NCI-H2227 treated with DMSO at 0.1 percent for 48 hours (cell line): ENCODE results near the gene ADCY1.

Experiments used
- DNase-seq: peaks from one replicate; lab custom pipeline; 2025; lab: John Stamatoyannopoulos, UW

Gene ADCY1

DNA sequence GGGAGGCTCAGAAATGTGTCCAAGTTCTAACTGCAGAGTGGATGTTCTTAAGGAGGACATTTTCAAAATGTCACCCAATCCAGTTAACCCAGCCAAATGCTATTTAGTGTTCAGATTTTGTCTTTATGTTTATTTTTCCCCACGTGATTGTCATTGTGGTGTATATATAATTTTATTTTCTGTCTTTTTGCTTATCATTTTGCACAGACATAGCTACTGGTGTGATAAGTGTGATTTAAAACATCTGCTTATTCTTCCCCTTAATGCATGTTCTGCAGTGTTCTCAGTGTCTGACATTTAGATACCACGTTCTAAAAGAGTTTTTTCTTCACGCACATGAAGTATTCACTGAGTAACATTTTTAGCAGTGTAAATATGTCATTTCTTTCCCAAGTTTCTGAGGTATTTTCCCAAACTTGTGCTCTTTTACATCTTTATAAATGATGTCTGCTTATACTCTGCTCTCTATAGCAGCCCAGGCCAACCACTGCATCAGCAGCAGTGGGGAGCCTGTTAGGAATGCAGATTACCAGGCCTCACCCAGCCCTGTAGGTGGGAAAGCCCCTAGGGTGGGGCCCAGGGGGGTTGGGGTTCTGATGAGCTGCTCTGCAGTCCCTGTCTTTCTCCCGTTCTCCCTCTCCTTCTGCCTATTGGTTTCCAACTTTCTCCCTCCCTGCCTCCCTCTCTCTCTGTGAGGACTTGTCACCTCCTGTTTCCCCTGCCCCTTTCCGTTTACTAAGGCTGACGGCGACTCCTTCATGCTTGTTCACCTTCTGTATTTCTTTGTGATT, 20.8 kb downstream of the ADCY1 start:
- DNase-seq: no peak

DNA sequence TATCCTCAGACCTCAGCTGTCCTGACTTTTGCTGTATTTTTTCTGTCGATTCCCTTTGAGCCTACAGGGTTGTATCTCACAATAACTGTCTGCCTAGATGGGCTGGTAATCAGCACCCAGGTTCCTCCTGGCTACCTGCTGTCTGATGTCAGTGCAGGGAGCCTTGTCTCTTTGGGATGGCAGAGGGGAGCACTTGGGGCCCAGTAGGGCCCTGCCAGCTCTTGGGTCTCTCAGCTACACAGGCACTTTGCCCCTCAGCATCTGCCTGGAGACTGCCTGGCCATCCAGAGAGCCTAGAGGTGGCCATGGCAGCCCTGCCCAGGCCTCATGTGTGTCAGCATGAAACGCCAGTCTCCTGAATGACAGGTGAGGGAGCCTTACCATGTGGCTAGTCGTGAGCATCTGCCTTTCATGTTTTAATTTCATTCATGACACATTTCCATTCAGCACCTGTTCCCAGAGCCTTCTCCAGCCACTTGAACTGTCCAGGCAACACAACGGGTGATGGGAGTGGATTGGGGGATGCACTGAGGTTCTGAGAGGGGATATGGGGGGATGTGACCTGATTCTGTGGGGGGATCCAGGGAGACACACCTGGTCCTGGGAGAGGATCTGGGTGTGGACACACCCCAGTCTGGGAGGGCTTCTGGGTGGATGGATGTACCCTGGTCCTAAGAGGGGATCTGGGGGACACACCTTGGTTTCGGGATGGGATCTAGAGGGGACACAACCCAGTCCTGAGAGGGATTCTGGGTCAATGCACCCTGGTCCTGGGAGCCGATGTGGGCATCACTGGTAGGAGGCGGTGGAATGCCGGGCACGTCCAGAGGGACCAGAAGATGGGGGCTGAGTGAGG, 21.9 kb downstream of the ADCY1 start:
- DNase-seq: no peak

DNA sequence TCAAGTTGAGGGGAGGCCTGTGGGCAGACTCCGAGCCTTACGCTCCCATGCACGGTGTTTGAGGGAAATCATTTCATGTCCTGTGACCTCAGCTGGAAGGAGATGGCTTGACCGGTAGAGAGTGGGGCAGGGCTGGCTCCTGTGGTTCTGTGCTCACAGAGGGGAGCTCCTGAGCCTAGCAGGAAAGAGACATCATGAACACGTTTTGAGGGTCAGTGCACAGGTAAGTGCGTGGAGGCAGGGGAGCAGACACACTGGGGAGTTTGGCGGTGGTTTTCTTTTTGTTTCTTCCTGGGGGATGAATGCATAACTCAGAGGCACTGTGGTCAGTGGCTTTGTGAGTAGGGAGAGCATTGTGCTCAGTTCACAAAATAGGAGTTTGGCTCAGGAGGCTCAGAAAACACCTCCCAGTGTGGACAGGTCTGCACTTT, 22.5 kb downstream of the ADCY1 start:
- no peak for DNase-seq

DNA sequence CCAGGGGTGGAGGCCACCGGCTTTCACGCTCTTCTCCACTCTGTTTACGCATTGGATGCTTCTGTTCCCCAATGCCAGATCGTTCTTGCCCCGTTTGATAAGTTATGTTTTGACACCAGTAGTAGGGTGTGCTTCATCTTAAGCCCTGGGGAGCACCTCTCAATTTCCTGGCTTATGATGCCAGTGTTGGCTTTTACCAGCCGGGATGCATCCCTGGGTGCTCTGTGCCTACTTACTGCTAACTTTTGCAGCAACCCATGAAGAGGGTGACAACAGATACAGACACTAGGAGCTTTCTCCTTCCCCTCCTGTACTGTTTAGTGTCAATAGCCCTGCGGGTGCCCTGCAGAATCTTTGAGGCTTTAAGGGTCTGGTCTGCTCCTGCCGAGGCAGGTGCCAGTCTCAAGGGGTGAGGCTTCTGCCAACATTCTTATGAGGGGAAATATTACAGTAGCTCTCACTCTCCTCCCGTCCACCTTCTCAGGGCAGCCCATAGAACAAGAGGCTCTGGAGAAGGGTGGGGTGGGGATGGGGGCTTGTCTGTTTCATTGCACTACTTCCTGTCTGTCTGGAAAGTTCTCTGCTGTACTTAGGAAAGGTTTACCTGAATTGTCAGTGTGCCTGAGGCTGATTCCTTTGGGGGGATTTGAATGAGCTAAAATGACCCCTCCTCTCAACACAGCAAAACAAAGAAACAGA, 23.3 kb downstream of the ADCY1 start:
- DNase-seq: no peak

DNA sequence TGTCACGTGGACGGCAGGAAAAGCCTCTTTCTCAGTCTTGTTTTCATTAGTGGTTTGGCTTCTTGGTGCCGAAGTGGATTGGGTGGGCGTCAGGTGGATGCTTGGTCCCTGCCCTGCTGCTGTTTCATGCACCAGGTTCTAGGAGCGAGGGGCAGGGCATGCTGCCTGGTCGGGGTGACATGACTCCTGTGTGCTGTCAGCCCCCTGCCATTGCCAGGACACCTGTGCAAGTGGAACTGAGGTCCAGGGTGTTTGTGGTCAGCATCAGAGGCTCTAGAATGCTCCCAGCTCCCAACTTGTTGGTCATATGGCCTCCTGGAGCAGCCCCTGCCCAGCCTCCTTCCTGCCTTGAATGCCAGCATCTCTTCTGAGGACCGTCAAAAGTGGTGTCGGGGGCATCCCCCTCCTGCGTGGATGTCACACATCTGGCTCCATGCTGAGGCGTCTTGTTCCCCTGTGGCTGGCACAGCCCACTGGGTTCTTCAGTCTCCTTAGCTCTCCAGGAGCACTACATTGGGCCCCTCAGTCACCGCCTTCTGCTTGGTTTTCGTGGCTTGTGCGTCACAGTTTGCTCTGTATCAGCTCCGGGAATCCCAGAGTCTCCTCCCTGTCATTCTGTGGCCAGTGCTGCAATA, 24.8 kb downstream of the ADCY1 start:
- DNase-seq: no peak

DNA sequence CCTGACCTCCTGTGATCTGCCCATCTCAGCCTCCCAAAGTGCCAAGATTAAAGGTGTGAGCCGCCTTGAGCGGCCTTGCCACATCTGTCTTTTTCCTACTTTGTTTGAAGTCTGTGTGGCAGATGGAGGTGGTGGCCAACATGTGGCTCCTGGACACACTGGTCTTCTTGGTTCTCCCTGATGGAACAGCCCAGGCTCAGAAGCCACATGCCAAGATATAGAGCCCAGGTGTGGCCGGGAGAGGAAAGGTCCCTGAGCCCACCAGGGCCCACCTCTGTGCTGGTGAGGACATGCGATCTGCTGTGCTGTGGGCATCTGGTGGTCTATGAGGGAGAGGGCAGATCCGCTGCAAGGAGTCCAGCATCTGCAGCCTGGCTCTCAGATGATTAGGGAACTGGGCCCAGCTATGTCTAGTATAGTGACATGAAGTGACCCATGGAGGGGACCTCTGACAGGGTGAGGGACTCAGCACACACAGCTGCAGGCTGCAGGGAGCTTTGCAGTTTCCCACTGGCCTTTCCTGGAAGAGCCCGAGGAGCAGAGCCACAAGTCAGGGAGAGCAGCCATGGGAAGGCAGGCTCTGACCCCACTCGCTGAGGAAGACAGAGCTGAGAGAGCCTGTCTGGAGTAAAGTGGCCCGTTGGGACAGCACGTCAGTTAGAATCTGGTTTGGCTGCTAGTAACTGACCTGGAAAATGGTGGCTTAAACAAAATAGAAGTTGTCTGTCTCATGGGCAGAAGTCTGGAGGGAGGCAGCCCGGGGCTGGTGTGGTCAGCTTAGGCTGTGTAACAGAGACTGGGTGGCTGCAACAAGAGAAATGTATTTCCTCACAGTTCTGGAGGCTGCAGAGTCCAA, 25.9 kb downstream of the ADCY1 start:
- DNase-seq: no peak

DNA sequence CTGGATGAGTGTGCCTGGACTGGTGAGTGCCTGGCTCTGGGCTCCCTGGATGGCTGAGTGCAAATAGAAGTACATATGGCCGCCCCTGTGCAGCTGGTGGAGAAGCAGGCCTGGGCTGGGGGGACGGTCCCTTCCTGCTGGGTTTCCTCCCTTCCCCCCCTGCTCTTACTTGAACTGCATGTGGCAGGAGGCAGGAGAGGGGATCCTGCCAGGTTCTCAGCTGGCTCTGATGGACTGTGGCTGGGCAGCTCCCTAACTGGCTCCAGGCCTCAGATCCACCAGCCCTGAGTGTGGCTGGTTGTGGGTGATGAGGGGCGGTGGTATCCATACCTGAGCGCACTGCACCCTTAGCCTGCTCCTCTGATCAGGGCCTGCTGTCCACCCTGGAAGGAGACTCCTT, 26.9 kb downstream of the ADCY1 start:
- DNase-seq: no peak

DNA sequence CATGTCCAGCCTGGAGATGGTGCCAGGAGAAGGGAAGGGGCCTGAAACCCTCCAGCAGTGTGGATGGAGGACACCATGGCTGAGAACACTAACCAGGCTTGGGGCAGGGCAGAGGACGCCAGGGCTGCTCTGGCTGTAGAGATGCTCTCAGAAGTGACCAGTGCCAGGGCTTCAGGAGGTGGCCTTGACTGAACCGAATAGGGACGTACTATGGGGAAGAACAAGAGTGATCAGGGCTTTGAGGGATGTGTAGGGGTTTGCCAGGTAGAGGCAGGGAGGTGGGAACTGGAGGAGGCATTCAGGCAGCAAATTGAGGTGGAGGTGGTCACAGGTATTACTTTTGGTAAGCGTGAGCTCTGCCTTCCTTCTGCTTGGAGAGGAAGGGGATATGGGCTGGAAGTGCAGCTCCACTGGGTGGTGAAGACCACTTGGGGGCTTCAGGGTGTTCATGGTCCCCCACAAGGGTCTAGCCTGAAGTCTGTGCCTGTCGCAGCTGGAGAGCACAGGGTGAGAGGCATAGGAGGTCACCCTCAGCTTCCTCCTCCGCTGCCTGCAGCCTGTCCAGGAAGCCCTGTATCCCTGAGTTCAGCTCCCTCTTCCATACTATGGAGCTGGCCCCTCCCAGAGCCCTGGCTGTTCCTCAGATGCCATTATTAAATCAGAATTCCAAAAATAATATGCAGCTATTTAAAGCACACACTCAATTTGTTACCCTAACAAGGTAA, 27.8 kb downstream of the ADCY1 start:
- DNase-seq: no peak

DNA sequence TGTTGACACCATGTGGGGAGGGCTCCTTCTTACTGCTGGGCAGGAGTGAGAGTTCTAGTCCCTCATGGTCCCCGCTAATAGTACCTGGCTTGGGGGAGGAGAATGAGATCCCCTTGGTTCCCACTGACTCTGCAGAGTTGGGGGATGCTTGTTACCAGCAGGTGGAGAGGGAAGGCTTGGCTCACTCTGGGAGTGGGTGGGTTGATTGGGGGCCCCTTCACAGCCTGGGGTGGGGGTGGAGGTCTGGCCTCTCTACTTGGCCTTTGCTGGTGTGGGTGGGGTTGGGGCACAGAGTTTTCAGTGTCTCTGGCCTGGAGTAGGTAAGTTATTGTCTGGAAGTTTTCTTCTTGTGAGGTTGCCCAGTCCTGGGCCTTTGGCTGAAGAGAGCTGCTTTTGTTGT, 31.9 kb downstream of the ADCY1 start:
- no peak for DNase-seq

DNA sequence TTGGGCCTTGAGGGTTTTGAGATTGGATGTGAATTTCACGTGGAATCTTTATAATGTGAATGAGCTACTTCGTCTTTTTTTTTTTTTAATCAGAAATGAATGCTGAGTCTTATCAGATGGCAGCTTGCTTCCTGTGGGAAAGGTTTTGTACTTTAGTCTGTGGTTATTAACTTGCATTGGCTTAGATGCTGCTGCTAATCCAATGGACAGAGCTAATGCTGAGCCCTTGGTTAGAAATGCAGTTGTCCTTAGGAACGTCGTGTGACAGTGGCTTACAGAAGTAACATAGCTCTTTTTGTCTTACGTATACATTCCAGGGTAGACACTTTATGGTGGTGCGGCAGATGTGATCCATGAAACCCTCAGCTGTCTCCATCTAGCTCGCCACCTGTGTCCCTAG, 32.8 kb downstream of the ADCY1 start:
- no peak for DNase-seq

DNA sequence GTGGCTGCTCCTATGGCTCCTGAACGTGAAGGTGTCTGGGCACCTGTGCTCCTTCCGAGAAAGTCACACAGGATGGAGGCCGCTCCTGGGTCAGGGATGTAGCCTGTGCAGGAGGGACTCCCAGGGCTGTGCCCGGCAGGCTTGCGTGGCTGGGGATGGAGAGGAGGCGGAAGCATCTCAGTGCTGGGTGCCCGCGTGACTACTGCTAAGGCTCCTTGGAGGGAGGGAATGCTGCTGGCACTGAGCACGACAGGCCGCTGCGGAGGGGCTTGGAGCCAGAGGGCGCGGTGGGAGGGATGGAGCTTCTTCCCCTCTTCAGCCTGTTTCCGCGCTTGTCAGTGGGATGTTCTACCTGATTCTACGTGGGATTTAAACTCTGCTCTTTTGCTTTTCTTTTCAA, 35.0 kb downstream of the ADCY1 start:
- no peak for DNase-seq

DNA sequence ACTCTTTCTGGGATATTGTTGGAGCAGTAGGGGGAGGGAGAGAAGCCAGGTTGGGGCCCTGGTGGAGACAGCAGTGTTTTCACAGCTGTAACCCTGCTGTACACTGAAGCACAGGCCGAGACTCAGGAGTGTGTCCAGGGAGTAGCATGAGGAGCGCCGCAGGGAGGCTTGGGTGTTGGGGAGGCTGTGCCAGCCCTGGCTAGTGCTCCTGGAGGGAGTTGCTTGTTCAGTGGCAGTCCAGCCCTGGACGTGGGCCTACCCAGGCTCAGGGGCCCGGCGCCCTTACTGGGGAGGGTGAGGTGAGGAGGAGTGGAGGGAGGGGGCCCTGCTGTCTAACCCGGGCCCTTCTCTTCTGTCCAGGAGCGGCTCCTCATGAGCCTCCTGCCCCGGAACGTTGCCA, 35.9 kb downstream of the ADCY1 start:
- no peak for DNase-seq

DNA sequence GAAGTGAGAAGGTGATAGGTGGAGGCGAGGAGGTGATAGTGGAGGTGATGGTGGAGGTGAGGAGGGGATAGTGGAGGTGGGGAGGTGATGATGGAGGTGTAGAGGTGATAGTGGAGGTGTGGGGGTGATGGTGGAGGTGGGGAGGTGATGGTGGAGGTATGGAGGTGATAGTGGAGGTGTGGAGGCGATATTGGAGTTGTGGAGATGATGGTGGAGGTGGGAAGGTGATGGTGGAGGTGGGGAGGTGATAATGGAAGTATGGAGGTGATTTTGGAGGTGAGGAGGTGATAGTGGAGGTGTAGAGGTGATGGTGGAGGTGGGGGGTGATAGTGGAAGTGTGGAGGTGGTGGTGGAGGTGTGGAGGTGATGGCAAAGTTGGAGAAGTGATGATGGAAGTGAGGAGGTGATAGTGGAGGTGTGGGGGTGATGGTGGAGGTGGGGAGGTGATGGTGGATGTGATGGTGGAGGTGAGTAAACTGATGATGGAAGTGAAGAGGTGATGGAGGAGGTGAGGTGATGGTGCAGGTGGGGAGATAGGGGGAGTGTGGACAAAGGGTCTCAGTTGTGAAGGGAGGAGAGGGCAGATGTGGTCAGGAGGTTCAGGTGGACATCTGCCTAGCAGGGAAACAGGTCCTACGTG, 36.6 kb downstream of the ADCY1 start:
- DNase-seq: no peak

DNA sequence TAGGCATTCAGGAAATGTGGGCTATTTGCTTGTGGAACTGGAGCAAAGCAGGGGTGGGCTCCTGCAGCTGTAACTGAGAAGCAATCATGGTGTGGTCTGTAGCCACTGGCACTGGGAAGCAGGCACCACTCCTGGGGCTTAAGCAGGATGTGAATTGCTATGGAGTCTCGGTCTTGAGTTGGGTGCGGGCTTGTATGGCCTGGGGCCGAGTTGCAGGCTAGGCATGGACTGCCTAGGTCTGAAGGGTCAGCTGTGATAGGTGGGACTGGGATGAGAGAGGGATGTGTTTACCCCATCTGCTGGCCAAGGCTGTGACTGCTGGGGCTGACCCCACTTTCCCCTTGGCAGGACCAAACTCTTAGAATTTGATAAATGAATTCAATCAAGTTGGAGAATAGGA, 43.0 kb downstream of the ADCY1 start:
- DNase-seq: no peak

DNA sequence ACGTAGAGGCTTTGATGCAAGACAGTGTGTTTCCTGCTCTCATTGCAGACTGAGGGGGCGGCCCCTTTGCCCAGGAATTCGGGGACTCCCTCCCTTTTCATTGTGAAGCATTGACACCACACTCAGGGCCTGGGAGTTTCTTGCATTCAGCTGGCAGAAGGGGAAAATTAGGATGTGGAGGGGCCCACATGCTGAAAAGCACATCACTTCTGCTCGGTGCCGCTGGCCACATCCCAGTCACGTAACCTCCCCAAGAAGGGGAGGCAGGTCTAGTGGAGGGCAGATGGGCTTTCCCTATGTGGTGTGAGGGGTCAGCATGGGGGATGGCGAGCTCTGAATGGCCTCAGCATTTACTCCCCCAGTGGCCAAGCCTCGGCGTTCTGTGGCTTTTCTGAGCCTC, 47.9 kb downstream of the ADCY1 start:
- no peak for DNase-seq

DNA sequence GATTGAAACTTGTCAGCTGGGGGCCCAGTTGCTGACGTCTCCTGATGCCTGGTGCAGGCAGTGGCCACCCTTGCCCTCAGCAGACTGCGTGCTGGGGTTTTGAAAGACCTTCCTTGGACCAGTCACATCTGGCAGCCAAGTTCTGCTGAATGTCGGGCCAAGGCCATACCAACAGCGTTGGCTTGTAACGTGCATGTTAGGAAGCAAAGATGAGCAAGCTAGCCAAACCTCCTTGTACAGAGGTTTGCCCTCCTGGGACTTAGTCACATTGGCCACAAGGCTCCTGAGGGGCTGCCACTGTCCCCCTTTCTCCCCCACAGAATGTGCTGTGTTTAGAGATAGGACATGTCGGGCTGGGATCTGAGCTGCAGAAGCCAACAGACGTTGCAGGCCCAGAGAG, 49.0 kb downstream of the ADCY1 start:
- no peak for DNase-seq

DNA sequence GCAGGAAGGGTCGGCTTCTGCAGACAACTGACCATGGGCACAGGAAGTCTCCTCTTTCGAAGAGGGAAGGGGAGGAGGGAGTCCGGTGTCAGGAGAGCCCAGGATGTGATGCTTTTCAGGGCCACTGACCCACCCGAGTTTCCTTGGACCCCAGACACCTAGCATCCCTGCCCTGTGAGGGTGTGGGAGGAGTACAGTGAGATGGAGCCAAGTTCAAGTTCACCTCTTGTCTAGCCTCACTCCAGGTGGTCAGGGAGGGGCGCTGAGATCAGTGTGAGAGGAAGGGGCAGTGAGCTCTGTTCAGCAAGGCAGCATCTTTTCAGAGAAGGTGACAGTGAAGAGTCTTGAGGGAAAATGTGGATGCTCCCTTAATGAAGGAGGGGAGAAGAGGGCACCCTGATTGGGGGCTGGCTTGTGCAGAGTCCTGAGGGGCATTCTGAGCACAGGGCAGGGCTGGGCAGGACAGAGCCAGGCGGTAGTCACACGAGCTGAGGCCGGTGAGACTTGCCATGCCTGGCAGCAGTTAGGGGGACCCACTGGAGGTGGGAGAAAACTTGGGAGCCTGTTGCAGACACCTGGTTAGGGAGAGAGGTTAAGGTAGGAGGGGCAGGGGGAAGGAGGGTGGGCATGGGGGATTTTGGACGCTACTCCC, 49.7 kb downstream of the ADCY1 start:
- DNase-seq: no peak

DNA sequence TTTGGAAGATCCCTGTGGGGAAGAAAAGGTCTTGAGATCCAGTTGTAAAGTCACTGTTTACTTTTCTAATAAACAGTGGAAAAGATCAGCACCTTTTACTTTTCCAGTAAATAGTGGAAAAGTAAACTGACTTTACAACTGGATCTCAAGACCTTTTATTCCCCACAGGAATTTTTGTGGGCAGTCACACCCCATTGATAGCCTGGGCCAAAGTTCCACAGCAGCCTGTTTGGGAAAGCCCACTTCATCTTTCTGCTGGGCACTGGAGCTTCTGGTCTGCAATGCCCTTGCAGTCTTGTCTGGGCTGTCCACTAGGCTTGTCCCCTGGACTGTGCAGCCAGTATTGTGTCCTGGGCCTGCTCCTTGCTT, 50.2 kb downstream of the ADCY1 start:
- DNase-seq: no peak

DNA sequence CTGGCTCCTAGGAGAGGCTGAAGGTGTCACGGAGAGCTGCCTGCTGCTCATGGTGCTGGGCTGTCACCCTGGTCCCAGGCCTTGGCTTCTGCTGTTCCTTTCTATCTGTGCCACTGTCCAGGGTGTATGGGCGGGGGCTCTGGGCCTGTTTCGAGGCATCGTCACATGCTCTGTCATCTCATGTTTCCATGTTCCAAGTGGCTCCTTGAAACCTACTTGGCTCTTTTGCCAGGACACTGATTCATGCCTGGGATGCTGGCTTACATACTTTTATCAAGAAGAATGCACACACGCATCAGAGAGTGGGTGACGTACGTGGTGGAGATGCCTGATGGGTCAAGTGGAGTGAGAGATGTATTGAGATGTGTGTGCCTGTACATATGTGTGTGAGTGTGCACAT, 50.9 kb downstream of the ADCY1 start:
- DNase-seq: no peak
